K562 (cell line): ENCODE measurements around the gene TEX54. TPM values are rescaled to one million over a fixed set of nuclear protein-coding genes. Genes with fewer than 3 reads are reported as not detected.

Experiments
- AFF4 ChIP-seq: sonication (generic); formaldehyde crosslinking; IDR thresholded peaks from 2 replicates; pipeline ENCODE4 v1.8.0; 2023; ENCODE audit warnings: mild to moderate bottlenecking, missing genetic modification reagents
- RBM22 ChIP-seq: fragments of 200-400 bp; formaldehyde crosslinking; IDR thresholded peaks from 2 replicates; pipeline ENCODE4 v1.6.1; 2018; ENCODE audit warnings: low read length, low read depth; ENCODE audit not compliant: poor library complexity, severe bottlenecking
- ZFPM2 ChIP-seq: fragments of 250-450 bp; sonication (Bioruptor Pico); IDR thresholded peaks from 2 replicates; pipeline ENCODE4 v1.5.1; 2022; ENCODE audit warnings: mild to moderate bottlenecking
- polyA plus RNA-seq, 8 experiments: library from polyadenylated mRNA; depleted of rRNA in 4 of 8; stranded (reverse) in 5 of 8; unstranded in 3 of 8; fragments of >200 nt; fragmentation: Nextera tagmentation in 2 of 8; fragmentation: Illumina TruSeq in 1 of 8; extraction: Ambion mirVana in 2 of 8; extraction: Trizol in 1 of 8; gene quantifications; 2 replicates each; pipeline versions ENCODE4 v1.2.1 to v1.2.3, GENCODE V29; 2011 to 2014; ENCODE audit warnings: inconsistent platforms in 1 of 8, missing spikeins in 1 of 8
- total RNA-seq, 7 experiments: library from RNA; depleted of rRNA in 6 of 7; stranded (reverse); fragments of >200 nt in 6 of 7; fragmentation: Illumina TruSeq in 2 of 7; extraction: Trizol in 2 of 7; gene quantifications; 2 replicates each; pipeline versions ENCODE4 v1.2.1 to v1.2.3, GENCODE V29; 2011 to 2021; ENCODE audit warnings: low replicate concordance in 1 of 7
- TF ChIP-seq, protein P1 (sequence below), 2 experiments: fragments of 450-650 bp in 1 of 2; sonication (generic) in 1 of 2; formaldehyde crosslinking in 1 of 2; IDR thresholded peaks; 2 replicates each; pipeline versions ENCODE4 v1.7.1 to v1.9.0; 2016 to 2022; ENCODE audit warnings: inconsistent platforms in 1 of 2, mild to moderate bottlenecking in 1 of 2, missing genetic modification reagents in 1 of 2
- TF ChIP-seq, protein P2 (sequence below): sonication (generic); formaldehyde crosslinking; IDR thresholded peaks from 2 replicates; pipeline ENCODE4 v1.8.0; 2022; ENCODE audit warnings: mild to moderate bottlenecking, missing genetic modification reagents

The TEX54 gene
- total and polyA plus RNA-seq, 9 of the 15 experiments (the other 6 are each of a cell fraction or from before 2014, with no cell fraction given): not detected

GRCh38 chr11:62831520-62832335 is 913 bp downstream of the TEX54 start, which contains the start of gene STX5 (continued):
- TF ChIP-seq, protein P1, sequence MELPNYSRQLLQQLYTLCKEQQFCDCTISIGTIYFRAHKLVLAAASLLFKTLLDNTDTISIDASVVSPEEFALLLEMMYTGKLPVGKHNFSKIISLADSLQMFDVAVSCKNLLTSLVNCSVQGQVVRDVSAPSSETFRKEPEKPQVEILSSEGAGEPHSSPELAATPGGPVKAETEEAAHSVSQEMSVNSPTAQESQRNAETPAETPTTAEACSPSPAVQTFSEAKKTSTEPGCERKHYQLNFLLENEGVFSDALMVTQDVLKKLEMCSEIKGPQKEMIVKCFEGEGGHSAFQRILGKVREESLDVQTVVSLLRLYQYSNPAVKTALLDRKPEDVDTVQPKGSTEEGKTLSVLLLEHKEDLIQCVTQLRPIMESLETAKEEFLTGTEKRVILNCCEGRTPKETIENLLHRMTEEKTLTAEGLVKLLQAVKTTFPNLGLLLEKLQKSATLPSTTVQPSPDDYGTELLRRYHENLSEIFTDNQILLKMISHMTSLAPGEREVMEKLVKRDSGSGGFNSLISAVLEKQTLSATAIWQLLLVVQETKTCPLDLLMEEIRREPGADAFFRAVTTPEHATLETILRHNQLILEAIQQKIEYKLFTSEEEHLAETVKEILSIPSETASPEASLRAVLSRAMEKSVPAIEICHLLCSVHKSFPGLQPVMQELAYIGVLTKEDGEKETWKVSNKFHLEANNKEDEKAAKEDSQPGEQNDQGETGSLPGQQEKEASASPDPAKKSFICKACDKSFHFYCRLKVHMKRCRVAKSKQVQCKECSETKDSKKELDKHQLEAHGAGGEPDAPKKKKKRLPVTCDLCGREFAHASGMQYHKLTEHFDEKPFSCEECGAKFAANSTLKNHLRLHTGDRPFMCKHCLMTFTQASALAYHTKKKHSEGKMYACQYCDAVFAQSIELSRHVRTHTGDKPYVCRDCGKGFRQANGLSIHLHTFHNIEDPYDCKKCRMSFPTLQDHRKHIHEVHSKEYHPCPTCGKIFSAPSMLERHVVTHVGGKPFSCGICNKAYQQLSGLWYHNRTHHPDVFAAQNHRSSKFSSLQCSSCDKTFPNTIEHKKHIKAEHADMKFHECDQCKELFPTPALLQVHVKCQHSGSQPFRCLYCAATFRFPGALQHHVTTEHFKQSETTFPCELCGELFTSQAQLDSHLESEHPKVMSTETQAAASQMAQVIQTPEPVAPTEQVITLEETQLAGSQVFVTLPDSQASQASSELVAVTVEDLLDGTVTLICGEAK (IDR thresholded peaks at IDR 0.05): peak; percentile 93
- TF ChIP-seq, protein P1 (CRISPR knock-in tag; IDR thresholded peaks at IDR 0.05): no peak; the same call in 1 of the 2 replicates
- no peak for TF ChIP-seq ZFPM2 (CRISPR knock-in tag)
- TF ChIP-seq AFF4 (CRISPR knock-in tag): peak; percentile 92
- TF ChIP-seq RBM22: peak; percentile 64
- TF ChIP-seq, protein P2, sequence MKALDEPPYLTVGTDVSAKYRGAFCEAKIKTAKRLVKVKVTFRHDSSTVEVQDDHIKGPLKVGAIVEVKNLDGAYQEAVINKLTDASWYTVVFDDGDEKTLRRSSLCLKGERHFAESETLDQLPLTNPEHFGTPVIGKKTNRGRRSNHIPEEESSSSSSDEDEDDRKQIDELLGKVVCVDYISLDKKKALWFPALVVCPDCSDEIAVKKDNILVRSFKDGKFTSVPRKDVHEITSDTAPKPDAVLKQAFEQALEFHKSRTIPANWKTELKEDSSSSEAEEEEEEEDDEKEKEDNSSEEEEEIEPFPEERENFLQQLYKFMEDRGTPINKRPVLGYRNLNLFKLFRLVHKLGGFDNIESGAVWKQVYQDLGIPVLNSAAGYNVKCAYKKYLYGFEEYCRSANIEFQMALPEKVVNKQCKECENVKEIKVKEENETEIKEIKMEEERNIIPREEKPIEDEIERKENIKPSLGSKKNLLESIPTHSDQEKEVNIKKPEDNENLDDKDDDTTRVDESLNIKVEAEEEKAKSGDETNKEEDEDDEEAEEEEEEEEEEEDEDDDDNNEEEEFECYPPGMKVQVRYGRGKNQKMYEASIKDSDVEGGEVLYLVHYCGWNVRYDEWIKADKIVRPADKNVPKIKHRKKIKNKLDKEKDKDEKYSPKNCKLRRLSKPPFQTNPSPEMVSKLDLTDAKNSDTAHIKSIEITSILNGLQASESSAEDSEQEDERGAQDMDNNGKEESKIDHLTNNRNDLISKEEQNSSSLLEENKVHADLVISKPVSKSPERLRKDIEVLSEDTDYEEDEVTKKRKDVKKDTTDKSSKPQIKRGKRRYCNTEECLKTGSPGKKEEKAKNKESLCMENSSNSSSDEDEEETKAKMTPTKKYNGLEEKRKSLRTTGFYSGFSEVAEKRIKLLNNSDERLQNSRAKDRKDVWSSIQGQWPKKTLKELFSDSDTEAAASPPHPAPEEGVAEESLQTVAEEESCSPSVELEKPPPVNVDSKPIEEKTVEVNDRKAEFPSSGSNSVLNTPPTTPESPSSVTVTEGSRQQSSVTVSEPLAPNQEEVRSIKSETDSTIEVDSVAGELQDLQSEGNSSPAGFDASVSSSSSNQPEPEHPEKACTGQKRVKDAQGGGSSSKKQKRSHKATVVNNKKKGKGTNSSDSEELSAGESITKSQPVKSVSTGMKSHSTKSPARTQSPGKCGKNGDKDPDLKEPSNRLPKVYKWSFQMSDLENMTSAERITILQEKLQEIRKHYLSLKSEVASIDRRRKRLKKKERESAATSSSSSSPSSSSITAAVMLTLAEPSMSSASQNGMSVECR (CRISPR knock-in tag): peak; percentile 10; the same call in 1 of the 2 replicates
